H9 (cell line): ENCODE measurements around the gene LHFPL2. TPM values are rescaled to one million over a fixed set of nuclear protein-coding genes. Genes with fewer than 3 reads are reported as not detected.

Source experiments
- DNase-seq: peaks from one replicate; pipeline ENCODE4 v3.0.0-alpha.2; 2017
- H2AFZ ChIP-seq: one replicate; pipeline ENCODE4 v1.6.1; 2013; ENCODE audit warnings: mild to moderate bottlenecking, low read length, control low read depth, moderate library complexity
- H2AK5ac ChIP-seq: 2 replicates; pipeline ENCODE4 v1.6.1; 2013; ENCODE audit warnings: low read length, control low read depth, mixed read lengths; ENCODE audit not compliant: insufficient read length
- H2BK120ac ChIP-seq: one replicate; pipeline ENCODE4 v1.6.1; 2013; ENCODE audit warnings: low read depth, mild to moderate bottlenecking, low read length, control low read depth, inconsistent platforms; ENCODE audit not compliant: poor library complexity, severe bottlenecking
- H2BK12ac ChIP-seq: 2 replicates; pipeline ENCODE4 v1.6.1; 2013; ENCODE audit warnings: low read length, control low read depth, mixed read lengths, low read depth; ENCODE audit not compliant: insufficient read length
- H2BK15ac ChIP-seq: 2 replicates; pipeline ENCODE4 v1.6.1; 2013; ENCODE audit warnings: low read depth, low read length, control low read depth
- H2BK20ac ChIP-seq: one replicate; pipeline ENCODE4 v1.6.1; 2013; ENCODE audit warnings: low read depth, mild to moderate bottlenecking, low read length, control low read depth, inconsistent platforms; ENCODE audit not compliant: poor library complexity, severe bottlenecking
- H2BK5ac ChIP-seq: 2 replicates; pipeline ENCODE4 v1.6.1; 2013; ENCODE audit warnings: low read length, control low read depth, mixed read lengths; ENCODE audit not compliant: insufficient read length
- H3K14ac ChIP-seq: 2 replicates; pipeline ENCODE4 v1.6.1; 2013; ENCODE audit warnings: low read length, control low read depth; ENCODE audit not compliant: insufficient read depth
- H3K18ac ChIP-seq: 2 replicates; pipeline ENCODE4 v1.6.1; 2013; ENCODE audit warnings: low read depth, mild to moderate bottlenecking, mixed read lengths, low read length, control low read depth; ENCODE audit not compliant: insufficient read length
- H3K23ac ChIP-seq: 2 replicates; pipeline ENCODE4 v1.6.1; 2013; ENCODE audit warnings: low read length, control low read depth, mixed read lengths, low read depth; ENCODE audit not compliant: insufficient read length
- H3K23me2 ChIP-seq: 2 replicates; pipeline ENCODE4 v1.6.1; 2013; ENCODE audit warnings: low read depth, mild to moderate bottlenecking, mixed read lengths, low read length, control low read depth; ENCODE audit not compliant: insufficient read length, poor library complexity, severe bottlenecking
- H3K27ac ChIP-seq: 2 replicates; pipeline ENCODE4 v1.5.1; 2013; ENCODE audit warnings: low read length, control low read depth, mixed read lengths, low read depth; ENCODE audit not compliant: insufficient read length
- H3K27me3 ChIP-seq: 2 replicates; pipeline ENCODE4 v1.6.1; 2013; ENCODE audit warnings: low read length, control low read depth, inconsistent platforms; ENCODE audit not compliant: insufficient read depth
- H3K4ac ChIP-seq: 2 replicates; pipeline ENCODE4 v1.6.1; 2013; ENCODE audit warnings: low read depth, mild to moderate bottlenecking, control low read depth, inconsistent platforms, low read length, moderate library complexity
- H3K4me1 ChIP-seq: 2 replicates; pipeline ENCODE4 v1.6.1; 2013; ENCODE audit warnings: low read length, control low read depth, inconsistent platforms; ENCODE audit not compliant: insufficient read depth
- H3K4me2 ChIP-seq: 2 replicates; pipeline ENCODE4 v1.6.1; 2013; ENCODE audit warnings: low read length, control low read depth, mixed read lengths; ENCODE audit not compliant: insufficient read length, insufficient read depth
- H3K56ac ChIP-seq: 2 replicates; pipeline ENCODE4 v1.6.1; 2013; ENCODE audit warnings: low read depth, mild to moderate bottlenecking, mixed read lengths, low read length, control low read depth; ENCODE audit not compliant: insufficient read length
- H3K79me1 ChIP-seq: 2 replicates; pipeline ENCODE4 v1.6.1; 2013; ENCODE audit warnings: low read depth, mild to moderate bottlenecking, moderate library complexity, low read length, control low read depth, inconsistent platforms; ENCODE audit not compliant: insufficient read depth, poor library complexity, severe bottlenecking
- H3K79me2 ChIP-seq: 2 replicates; pipeline ENCODE4 v1.6.1; 2013; ENCODE audit warnings: low read length, control low read depth, inconsistent platforms; ENCODE audit not compliant: insufficient read depth
- H3K9ac ChIP-seq: 2 replicates; pipeline ENCODE4 v1.6.1; 2013; ENCODE audit warnings: low read length, control low read depth, mixed read lengths; ENCODE audit not compliant: insufficient read length; ENCODE audit errors: extremely low read depth
- H3K9me3 ChIP-seq: one replicate; pipeline ENCODE4 v1.6.1; 2013; ENCODE audit warnings: low read depth, low read length, inconsistent platforms; ENCODE audit not compliant: control insufficient read depth
- H3T11ph ChIP-seq: one replicate; pipeline ENCODE4 v1.6.1; 2013; ENCODE audit warnings: mild to moderate bottlenecking, low read length, control low read depth, inconsistent platforms
- H4K20me1 ChIP-seq: one replicate; pipeline ENCODE4 v1.6.1; 2013; ENCODE audit not compliant: control insufficient read depth, insufficient read length, insufficient read depth
- H4K5ac ChIP-seq: 2 replicates; pipeline ENCODE4 v1.6.1; 2013; ENCODE audit warnings: low read depth, mild to moderate bottlenecking, mixed read lengths, low read length, control low read depth; ENCODE audit not compliant: insufficient read length
- H4K8ac ChIP-seq: replicated peaks from 2 replicates; pipeline ENCODE4 v1.6.1; 2013; ENCODE audit warnings: low read length, control low read depth, mixed read lengths, low read depth; ENCODE audit not compliant: insufficient read length
- H4K91ac ChIP-seq: 2 replicates; pipeline ENCODE4 v1.6.1; 2013; ENCODE audit warnings: low read depth, mild to moderate bottlenecking, moderate library complexity, mixed read lengths, low read length, control low read depth; ENCODE audit not compliant: insufficient read length
- H3K27ac Mint-ChIP-seq, 3 experiments: 2 replicates in 2 of 3; 3 replicates in 1 of 3; pipeline ENCODE4 v1.8.0; 2020 to 2021; ENCODE audit warnings: mixed read lengths in 3 of 3, mild to moderate bottlenecking in 1 of 3, moderate library complexity in 1 of 3
- H3K27me3 Mint-ChIP-seq: 2 replicates; pipeline ENCODE4 v1.8.0; 2021; ENCODE audit warnings: low read depth, mild to moderate bottlenecking, moderate library complexity, mixed read lengths
- H3K36me3 Mint-ChIP-seq, 3 experiments: 2 replicates in 2 of 3; 3 replicates in 1 of 3; pipeline ENCODE4 v1.8.0; 2020 to 2021; ENCODE audit warnings: low read depth in 3 of 3, mixed read lengths in 3 of 3; ENCODE audit not compliant: insufficient read depth in 1 of 3
- H3K4me1 Mint-ChIP-seq, 2 experiments: 2 replicates each; pipeline ENCODE4 v1.8.0; 2020; ENCODE audit warnings: mixed read lengths in 2 of 2
- H3K4me3 Mint-ChIP-seq, 2 experiments: 2 replicates in 1 of 2; 3 replicates in 1 of 2; pipeline ENCODE4 v1.8.0; 2020 to 2021; ENCODE audit warnings: mild to moderate bottlenecking in 2 of 2, mixed read lengths in 2 of 2, moderate library complexity in 1 of 2
- H3K9me3 Mint-ChIP-seq, 2 experiments: 2 replicates in 1 of 2; 3 replicates in 1 of 2; pipeline ENCODE4 v1.8.0; 2020; ENCODE audit warnings: mild to moderate bottlenecking in 2 of 2, mixed read lengths in 2 of 2, moderate library complexity in 1 of 2
- CTCF ChIP-seq: fragments of 200-600 bp; sonication (generic); conservative IDR thresholded peaks from 3 replicates; pipeline ENCODE4 v1.8.0; 2021; ENCODE audit warnings: antibody characterized with exemption, mild to moderate bottlenecking
- WGBS: extraction: QIAGEN DNeasy Blood & Tissue Kit; methylation state at CpG from one replicate; pipeline ENCODE4 v1.1.7; 2013; ENCODE audit warnings: missing lambda C conversion rate, low lambda C conversion rate, mixed read lengths; ENCODE audit not compliant: insufficient read length; ENCODE audit errors: extremely low coverage; 5-methylcytosine and 5-hydroxymethylcytosine counted together
- total RNA-seq: library from RNA; stranded (reverse); gene quantifications from 2 replicates; pipeline ENCODE4 v1.2.1, GENCODE V29; 2021

Gene LHFPL2
- total RNA-seq, 1 experiment from 2014 or later = 26.3 TPM

DNA sequence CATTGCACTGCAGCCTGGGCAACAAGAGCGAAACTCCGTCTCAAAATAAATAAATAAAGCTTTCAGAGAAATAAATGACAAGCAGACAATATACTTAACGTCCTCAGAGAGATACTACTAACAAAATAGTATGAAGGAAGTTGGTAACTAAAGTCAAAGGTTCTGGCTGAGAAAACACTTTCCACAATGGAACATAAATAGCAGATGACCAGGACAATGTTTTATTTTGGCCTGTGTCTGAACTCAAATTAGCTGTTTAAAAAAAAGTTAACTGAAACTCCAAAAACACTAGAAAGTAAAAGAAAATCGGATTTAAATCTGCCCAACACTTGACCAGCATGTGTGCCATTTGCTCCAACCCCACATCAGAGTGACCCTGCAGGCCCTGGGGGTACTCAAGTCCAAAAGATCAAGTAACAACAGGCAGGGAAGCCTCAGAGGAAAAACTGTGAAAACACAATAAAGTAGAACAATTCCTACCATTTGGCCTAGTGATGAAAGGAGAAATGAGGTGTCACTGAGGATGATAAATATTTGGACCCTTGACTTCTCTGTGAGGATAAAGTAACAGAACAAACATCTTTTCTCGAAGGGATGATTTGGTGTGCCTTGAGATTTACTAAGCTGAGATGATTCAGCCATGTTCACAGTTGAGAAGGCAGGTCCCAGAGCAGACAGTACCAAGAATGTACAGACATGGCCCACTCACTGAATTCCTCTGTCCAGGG lies 47.7 kb downstream of the LHFPL2 start:
- Mint-ChIP-seq H3K9me3 (no peaks in the 10 kb centered on the region), H3K36me3 (peaks cover 0 to 8% (median 6%) of the 10 kb centered on the region in 3 experiments; a peak in 6 of 7 replicates), H3K27ac (peak overlapping the region in 2 of 3 experiments; percentile 1 to 18; a peak in 2 of 7 replicates), H3K4me1 (peaks cover 27 to 32% of the 10 kb centered on the region in 2 experiments), H3K4me3 (no peak overlapping the region), H3K27me3 (no peaks in the 10 kb centered on the region)
- Histone ChIP-seq H3K23me2 (no peaks in the 10 kb centered on the region), H3K56ac (no peak overlapping the region), H3K79me2 (peaks cover 2% of the 10 kb centered on the region; the same call in 1 of the 2 replicates), H4K91ac (no peak overlapping the region), H2BK12ac (no peak overlapping the region), H4K8ac (no peak overlapping the region), H3K18ac (no peak overlapping the region), H2BK20ac (no peak overlapping the region), H2BK120ac (no peak overlapping the region), H3K14ac (no peak overlapping the region), H3K4me2 (no peak overlapping the region), H2AK5ac (no peak overlapping the region), H3K27me3 (no peaks in the 10 kb centered on the region), H3K27ac (no peak overlapping the region), H2AFZ (no peak overlapping the region), H3K9ac (no peak overlapping the region), H3K4ac (no peak overlapping the region), H3K23ac (no peak overlapping the region), H3K79me1 (peaks cover 3% of the 10 kb centered on the region), H4K20me1 (no peaks in the 10 kb centered on the region), H2BK5ac (no peak overlapping the region), H3K9me3 (no peaks in the 10 kb centered on the region), H3K4me1 (peaks cover 13% of the 10 kb centered on the region; the same call in 1 of the 2 replicates), H3T11ph (no peak overlapping the region), H4K5ac (no peak overlapping the region), H2BK15ac (no peak overlapping the region)
- WGBS = no CpG with 5 or more reads among the region's 5 CpGs
- no peak for TF ChIP-seq CTCF
- no peak for DNase-seq
